Right hindlimb (tissue), 1 donor: ENCODE measurements around the gene RARA.

Source experiments
- DNase-seq: peaks from one replicate; pipeline ENCODE4 v3.0.0-alpha.2; 2018

Gene RARA

DNA sequence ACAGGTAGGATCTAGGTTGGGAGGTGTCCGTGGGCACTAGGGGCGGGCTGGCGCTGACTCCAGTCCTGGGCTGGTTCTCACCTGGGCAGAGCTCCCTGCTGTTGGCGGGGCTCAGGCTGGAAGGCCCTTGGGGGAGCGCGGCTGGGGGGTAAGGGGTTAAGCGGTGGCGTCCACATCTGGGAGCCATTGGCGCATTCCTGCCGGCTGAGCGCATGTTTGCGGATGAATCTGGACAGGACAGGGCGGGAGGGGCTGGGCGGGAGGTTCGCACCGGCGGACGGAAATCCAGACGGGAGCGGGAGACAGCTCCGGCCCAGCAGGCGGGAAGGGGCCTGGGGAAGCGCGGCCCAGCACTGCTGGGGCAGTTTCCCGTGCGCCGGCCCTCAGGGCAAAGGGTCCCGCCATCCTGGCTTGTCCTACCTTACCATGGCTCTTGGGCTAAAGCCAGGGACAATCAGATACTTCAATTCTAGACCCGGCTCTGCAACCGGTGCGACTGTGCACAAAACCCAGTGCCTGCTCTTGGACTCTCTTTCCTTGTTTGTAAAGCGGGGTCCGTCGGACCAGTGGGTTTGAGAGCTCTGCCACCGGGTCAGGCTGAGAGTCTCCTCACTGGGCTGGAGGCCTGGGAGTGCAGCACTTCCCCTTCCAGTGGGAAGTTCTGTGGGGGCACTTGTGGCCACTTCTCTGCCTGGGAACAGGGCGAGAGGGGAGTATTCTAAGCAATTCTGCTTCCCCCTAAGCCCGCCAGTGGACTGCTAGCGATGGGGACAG, 7.8 kb downstream of the RARA start:
- peak; percentile 91 for DNase-seq

DNA sequence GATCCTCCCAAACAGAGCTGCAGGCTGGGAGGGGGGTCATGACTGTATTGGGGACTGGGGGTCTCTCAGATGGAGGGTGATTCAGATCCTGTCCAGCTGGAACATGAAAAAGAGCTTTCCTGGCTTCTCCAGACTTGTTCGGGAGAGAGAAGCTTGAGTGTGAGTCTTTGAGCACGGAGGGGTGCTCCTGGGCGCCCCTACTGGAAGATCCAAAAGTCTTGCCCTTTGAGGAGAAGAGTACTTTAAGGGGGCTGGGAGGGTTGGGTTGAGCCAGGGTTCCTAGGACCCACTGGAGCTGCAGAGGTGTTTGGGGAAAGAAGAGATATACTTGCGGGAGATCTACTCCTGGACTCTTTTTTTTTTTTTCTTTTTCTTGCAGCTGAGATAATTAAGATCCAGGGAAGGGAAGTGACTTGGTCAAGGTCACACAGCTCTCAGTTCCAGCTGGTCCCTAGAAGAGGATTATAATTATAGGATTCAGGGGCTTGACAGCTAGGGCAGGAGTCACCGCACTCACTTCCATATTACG, 8.4 kb downstream of the RARA start:
- peak; percentile 80 for DNase-seq

DNA sequence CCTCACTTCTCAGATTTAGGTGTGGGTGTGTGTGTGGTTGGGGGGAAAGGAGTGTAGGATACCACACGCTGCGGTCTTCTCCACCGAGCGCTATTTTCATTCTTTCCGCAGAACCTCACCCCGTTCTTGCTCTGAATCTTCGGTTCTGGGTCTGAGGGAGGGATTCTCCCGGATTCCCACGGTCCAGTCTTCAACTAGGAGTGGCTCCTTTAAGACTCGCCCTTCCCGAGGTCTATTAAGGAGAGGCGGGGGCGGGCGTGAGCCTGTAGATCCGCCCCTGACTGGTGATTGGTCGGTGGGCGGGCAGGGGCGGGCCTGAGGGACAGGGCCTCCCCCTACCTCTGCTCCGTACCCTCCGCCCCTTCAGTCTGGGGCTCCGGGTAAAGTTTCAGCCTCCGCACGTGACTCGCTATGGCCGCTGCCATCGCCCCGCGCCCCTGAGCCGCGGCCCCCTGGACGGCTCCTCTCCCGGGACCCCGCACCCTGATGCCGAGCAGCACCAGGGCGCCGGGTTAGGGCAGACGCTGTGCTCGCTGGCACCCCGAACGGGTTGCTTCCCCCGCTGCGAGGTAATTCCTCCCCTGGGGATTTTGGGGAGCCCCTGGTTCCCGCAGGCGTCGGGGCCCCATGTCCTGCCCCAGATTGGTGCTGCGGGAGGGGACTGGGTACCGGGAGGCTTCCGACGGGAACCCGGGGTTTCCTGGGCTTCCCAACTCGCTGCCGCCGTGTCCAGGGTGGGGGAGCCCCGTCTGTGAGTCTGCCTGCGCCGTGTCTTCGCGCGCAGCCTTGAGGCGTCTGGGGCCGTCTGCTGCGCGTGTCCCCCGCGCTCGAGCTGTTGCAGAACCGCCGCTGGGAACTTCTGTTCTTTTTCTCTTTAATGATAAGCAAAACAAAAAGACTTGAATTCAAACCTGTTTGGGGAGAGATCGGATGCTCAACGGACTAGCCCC, 9.2 kb downstream of the RARA start:
- peak; percentile 98 for DNase-seq

DNA sequence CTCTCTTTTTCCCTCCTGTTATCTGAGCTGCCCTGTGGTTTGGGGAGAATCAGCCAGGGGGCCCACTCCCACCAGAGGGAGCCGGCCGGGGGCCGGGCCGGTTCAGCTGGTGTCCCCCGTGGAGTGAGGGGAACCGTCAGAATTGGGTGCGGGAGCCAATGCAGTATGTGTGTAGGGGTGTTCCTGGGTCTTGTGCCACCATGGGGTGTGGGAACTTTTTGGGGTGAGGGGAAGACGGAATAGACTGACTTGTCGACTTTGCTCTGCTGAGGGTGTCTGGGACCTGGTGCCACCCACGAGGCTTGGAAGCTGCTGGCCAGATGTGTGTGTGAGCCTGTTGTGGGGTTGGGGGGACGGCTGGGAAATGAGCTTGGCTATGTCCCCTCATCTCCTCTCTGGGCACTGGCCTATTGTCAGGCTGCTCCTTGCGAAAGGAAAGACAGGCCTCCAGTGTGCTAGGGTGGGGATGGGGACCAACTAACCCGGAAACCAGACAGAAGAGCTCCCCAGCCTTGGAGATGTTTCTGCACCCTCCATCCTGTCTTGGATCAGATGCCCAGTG, 9.9 kb downstream of the RARA start:
- peak; percentile 47 for DNase-seq

DNA sequence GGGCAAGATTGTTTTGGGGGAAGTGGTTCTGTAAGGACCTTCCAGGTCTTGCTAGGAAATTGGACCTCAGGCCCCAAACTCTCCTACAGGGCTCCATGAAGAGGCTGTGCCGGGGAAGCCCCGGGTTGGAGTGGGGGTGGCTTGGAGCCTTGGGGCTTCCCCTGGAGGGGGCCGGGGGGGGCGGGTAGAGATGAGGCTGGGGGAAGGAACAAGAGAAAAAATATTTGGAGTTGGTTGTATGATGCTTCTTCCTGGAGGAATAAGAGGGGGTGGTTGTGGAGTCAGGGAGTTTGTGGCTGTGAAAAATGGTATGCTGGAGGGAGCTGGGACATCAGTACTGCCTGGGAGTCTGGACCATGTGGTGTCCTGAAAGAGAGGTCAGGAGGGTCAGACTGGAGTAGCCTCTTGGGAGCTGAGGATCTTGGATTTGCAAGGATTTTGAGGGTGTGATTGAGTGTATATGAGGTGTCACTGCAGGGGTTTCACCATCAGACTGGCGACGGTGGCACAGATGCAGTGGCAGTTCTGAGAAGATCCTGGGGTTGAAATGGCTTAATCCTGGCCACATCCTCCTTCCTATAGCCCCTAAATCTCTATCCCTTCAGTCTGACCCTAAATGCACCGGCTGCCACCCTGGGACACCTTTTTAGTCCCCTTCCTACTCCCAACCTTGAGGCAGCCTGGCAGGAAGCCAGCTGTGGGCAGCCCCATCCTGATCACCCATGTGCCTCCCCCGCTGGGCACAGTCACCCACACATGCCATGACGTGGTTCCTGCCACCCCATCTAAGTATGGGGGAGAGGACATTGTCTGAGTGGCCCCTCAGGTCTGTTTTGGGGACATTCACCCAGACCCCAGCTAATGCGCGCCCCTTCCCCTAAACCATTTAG, 10.9 kb downstream of the RARA start:
- peak; percentile 52 for DNase-seq

DNA sequence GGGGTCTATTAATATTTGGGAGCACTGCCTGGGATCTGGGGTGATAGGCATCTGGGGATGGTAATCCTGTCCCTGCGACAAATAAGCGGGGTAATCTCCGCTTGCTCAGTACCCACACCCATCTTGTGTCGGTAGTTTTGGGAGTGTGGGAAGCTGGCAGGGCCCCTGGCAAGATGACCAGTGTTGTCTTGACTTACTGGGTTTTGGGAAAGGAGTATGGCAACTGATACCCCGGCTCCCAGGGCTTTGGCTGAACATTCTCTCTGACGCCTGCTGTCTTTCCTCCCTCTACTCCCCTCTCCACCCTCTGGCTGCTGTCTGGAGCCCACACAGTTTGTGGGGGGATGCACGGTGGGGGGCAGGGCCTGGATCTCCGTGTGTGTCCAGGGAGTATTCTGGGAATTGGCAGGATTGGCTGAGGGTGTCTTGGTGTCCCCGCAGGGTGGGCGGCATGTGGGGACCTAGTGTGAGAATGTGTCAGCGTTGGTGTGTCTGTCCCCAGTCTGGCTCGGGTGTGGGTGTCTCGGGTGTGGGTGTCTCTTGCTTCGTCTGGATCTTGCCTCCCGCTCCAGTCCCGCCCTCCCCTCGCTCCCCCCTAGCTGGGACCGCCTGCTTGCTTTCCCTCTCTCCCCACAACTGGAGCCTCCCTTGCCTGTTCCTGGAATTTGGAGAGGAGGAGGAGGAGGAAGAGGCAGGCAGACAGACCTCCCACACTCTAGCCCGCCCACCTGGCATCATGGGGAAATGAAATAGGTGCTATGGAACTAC, 12.0 kb downstream of the RARA start:
- peak; percentile 94 for DNase-seq

DNA sequence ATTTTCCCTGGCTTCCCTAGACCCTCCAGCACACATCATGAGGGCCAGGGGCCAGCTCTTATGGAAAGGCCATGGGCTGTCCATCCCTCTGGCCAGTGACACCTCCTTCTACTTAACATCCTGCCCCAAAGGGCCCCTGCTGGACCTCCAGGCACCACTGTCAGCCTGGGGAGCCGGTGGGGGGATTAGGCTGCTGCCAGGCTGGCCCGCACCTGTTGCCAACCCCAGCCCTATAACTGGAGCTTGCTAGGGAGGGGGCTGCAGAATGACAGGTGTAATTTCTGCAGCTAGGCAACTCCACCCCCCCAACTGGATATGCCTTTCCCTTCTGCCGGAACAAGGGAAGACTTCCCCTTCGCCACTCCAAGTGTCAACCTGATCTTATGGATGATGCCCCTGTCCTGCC, 12.5 kb downstream of the RARA start:
- no peak for DNase-seq

DNA sequence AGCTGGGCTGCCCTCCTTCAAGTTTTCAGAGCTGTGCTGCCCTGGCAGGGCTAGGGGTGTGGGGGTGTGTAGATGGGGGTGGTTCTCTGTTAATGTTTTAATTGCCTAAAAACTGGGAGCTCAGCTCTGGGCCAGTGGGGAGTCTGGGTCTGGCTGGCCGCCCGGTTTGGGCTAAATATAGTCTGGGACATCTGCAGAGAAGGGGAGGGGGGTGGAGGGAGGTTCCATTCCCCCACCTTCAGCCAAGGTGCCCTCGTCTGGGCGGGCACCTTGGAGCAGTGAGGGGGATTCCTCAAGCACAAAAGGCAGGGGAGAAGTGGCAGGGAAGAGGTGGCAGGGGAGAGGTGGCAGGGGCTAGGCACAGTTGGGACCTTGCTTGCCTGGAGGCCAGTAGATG, 13.0 kb downstream of the RARA start:
- peak; percentile 74 for DNase-seq

DNA sequence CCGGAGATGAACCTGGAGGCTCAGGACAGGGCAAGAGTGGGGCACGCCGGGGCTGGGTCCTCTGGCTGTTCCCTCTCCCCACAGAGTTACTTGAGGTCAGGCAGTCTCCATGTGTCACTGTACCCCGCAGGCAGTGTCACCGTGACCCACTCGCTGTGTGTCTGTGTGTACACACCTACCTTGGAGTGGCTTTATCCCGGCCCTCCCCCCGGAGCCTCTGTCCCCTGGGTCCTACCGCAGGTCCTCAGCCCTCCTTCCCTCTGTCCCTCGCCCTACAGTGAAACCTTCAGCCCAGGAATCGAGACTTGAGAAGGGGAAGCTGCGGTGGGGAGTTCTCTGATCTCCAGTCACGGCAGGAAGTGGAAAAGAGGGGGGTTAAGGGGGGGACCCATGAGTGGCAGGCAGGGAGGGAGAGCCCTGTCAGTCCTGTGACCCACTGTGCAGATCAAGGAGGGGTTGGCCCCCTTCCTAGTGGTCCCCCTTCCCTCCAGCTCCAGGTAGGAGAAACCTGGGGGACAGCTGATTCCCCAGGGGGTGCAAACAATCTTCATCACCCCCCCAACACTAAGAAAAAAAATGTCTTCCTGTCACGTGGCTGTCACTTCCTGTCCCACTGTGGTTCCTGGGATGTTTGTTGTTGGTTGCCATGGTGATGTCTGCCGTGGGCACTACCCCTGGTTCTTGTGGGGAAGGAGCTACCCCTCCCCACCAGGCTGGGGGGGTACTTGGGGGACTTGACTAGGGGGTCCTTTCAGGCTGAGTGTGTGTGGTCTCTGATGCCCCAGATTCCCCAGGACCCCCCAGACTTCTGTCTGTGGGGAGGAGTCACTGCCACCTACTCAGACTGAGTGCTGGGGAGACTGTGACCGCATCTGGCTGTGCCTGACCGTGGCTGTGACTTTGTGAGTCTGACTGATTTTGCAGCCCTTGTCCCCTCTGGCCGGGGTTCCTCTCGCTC, 13.7 kb downstream of the RARA start:
- peak; percentile 82 for DNase-seq

DNA sequence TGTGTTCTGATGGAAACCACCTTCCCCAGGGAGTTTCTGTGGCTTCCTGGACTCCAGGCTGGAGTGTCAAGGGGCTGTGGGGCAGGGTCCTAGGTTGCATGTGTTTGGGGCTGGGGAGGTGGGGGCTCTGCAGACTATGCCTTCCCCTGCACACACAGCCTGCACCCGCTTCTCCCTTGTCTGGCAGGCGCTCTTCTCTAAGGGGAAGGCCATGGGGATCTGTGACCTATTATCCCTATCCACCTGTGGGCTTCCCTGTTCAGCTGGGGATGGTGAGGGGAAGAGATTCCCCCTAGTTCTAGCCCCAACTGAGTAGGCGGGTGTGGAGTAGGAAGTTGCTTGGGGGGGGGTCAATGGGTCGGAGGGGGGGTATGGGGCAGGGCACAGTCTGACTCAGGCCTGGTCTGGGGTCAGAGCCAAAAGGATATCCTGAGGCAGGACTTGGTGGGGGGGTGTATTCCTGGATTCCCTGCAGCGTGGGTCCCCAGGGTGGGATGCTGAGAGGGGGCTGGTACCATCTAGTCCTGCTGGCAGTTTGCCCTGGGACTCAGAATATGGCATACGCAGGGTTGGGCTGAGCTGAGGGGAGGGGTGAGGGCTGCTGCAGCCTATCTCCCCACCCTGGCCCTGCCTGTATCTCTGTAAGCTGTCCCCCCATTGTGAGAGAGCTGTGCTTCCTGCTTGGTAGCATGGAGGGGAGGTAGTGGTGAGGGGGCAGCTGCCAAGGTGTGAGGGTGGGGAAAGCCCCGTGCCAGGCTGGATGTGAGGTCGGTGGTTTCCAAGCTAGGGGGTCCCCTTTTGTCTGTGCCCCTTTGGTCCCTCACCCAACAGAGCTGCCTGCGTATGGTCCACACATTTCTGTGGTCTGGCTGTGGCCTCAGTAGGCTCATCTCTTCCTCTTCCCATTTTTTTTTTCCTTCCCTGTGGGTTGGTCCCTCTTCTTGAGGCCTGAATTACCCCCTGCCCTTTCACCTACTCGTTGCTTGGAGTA, 14.7 kb downstream of the RARA start:
- peak; percentile 73 for DNase-seq

DNA sequence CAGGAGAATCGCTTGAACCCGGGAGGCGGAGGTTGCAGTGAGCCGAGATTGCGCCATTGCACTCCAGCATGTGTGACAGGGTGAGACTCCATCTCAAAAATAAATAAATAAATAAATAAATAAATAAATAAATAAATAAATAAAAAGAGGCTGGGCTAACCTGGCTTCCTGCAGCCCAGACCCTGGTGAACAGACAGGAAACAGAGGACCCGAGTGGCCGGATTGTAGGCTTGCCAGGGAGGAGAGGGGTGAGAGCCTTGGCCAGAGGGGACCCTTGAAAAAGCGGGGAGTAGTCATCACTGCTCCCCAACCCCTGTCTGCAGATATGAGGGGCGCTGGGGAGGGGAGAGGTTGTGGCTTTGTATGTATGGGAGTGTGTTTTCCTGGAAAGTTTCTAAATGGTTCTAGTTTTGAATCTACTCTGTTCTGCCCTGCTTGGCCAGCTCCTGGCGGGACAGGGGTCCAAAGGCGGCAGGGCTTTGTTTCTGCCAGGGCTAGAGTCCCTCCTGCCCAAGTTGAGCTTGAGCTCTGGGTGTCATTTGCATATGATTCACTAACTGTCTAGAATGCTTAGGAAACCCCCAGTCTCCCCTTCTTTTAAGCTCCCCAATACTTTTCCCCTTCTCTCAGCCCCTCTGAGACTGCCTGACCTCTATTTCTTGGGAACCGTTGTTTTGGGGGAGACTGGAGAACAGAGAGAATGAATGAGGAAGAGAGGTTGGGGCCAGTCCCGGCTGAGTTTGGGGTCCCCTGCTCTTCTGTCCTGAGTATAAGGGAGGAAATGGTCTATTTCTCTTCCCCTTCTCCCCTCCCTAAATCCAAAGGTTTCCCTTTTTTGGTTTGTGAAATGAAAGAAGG, 16.4 kb downstream of the RARA start:
- DNase-seq, result peak; percentile 25

DNA sequence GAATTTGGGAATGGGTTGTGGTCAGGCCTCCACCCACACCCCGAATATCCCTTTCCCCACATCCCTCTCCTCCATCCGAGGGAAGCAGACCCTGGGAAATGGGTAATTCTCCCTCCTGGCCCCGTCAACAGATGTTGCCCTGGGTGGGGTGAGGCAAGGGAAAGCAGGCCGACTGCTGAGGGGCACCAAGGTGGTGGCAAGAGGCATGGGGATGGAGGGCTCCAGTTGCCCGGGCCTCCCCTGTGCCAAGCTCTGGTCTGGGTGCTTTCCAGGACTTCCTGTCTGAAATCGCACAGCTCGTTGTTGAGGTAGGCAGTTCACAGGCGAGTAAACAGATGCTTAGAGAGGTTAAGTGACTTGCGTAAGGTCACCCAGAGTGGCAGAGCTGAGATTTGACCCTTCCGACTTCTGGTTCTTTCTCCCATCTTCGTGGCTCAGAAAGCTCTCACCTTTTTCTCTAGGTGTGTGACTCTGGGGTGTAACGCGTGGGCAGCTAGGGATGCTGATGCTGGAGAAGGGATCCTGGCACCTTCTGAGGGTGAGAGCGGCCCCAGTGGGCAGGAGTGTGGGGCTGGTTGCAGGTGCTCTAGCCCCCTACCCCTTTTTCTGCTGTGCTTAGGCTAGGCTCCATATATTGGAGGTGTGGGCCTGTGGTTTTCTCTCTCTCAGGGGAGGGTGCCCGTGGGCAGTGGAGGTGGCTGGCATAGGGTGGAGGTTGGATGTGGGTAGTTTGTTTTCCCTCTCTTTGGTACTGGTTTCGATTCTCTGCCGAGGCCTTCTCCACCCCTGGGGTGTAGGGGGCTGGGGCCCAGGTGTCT, 17.2 kb downstream of the RARA start:
- peak; percentile 41 for DNase-seq

DNA sequence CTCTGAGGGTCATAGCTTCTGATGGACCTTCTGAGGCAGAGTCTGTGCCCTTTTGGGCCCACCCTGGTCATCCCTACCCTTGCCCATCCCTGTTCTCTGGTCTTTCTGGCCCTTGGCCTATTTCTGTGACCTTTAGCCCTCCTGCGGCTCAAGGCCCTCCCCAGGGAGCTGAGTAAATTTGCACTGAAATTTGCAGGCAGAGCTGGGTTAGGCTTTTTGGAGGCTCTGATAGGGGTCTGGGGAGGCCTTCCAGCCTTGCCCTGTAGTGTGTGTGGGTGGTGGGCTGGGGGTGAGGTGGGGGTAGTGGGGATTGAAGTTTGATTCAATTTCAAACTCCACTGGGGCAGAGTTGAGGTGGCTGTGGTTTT, 17.8 kb downstream of the RARA start:
- DNase-seq, result no peak

DNA sequence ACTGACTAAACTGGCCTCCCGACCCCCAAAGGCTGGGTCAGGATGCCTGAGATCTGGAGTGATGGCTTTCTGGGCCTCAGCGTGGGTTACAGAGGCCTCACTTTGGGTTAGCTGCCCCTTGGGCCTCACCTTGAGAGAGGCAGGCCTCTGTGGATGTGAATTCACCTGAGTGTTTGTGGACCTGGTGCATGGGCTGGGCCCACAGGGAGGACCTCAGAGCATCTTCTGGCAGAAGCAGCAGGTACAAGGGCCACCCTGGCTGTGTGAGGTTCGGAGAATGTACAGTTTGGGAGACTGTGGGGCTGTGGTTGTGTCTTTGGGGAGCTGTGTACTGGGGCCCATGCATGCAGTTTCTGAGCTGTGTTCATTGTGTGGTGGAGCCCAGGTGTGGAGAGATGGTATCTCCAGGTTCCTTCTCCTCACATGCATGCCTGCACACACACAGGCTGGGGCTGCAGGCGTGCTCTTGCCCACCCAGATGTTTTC, 18.3 kb downstream of the RARA start:
- no peak for DNase-seq

DNA sequence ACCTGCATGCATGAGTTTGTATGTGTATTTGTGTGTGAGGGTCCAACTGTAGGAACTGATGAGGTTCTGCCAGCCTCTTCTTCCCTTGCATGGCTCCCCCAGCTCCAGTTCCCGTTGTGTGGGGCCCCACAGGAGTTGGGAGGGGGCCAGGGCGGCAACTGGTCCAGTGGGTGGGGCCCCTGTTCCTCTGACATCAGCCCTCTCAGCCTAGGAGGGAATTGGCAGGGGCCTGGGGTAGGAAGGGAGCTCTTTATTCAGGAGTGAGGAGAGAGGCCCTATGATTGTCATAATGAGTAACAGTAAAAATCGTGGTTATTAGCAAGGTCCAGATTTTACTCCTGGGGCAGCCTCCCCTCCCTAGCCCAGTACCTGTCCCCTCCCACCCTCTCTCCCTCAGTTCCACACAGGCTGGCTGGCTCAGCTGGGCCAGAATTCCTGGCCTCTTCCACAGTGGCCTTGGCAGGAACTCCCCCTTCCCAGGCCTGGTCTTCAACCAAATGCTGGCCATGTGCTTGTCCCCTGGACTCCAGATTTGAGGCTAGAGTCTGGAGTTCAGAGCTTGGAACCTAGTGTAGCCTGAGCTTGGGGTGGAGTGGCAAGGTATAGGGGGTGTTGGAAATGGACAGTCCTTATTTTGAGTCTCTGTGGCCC, 18.9 kb downstream of the RARA start:
- peak; percentile 78 for DNase-seq

DNA sequence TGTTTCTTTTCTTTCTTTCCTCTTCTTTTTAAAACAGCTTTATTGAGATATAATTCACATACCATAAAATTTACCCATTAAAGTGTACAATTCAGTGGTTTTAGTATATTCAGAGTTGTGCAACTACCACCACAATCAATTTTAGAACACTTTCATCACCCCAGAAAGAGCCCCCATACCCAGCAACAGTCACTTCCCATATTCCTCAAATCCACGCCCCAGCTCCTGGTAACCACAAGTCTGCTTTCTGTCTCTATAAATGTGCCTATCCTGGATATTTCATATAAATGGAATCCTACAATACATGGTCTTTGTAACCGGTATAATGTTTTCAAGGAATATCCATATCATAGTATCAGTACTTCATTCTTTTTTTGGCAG, 19.4 kb downstream of the RARA start:
- DNase-seq, result no peak
